Measurements from ENCODE around the gene TSEN34.

The TSEN34 gene

DNA sequence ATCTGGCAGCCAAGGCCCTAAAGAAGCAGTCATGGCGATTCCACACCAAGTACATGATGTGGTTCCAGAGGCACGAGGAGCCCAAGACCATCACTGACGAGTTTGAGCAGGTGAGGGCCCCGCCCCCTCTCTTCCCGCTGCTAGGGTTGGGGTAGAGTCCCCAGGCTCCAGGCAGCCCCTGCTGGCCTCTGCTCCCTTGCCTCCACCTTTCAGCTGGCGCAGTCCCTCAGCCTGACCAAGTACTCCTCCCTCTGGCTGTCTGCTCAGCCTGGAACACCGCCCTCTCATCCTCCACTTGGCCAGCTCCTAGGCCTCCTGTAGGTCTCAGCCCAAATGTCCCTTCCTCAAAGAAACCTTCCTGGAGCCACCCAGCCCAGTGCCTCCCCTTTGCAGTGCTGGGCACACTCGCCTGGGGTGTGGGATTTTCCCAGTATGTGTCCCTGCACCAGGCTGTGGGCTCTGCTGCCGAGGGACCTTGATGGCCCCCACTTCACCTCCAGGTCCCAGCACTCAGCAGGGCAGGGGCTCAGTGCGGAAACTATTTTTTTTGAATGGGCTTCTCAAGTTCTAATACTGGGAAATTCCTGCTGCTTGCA is 37.3 kb upstream of the TSEN34 start:
- Histone ChIP-seq H3K27ac (no peak overlapping the region), H3K4me3 (no peak overlapping the region), H3K36me3 (peaks cover 54 to 95% (median 94%) of the 10 kb centered on the region in 3 donors), H3K9me3 (no peaks in the 10 kb centered on the region), H3K4me1 (peaks cover 0 to 11% (median 8%) of the 10 kb centered on the region in 4 donors), H3K27me3 (no peaks in the 10 kb centered on the region)
- TF ChIP-seq, protein P1, sequence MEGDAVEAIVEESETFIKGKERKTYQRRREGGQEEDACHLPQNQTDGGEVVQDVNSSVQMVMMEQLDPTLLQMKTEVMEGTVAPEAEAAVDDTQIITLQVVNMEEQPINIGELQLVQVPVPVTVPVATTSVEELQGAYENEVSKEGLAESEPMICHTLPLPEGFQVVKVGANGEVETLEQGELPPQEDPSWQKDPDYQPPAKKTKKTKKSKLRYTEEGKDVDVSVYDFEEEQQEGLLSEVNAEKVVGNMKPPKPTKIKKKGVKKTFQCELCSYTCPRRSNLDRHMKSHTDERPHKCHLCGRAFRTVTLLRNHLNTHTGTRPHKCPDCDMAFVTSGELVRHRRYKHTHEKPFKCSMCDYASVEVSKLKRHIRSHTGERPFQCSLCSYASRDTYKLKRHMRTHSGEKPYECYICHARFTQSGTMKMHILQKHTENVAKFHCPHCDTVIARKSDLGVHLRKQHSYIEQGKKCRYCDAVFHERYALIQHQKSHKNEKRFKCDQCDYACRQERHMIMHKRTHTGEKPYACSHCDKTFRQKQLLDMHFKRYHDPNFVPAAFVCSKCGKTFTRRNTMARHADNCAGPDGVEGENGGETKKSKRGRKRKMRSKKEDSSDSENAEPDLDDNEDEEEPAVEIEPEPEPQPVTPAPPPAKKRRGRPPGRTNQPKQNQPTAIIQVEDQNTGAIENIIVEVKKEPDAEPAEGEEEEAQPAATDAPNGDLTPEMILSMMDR (IDR thresholded peaks at IDR 0.05), result no peak
- DNase-seq, result no peak
- intact Hi-C loops (cut with DNase I; ENCODE audit: low total_unique reads), result no loop called here

DNA sequence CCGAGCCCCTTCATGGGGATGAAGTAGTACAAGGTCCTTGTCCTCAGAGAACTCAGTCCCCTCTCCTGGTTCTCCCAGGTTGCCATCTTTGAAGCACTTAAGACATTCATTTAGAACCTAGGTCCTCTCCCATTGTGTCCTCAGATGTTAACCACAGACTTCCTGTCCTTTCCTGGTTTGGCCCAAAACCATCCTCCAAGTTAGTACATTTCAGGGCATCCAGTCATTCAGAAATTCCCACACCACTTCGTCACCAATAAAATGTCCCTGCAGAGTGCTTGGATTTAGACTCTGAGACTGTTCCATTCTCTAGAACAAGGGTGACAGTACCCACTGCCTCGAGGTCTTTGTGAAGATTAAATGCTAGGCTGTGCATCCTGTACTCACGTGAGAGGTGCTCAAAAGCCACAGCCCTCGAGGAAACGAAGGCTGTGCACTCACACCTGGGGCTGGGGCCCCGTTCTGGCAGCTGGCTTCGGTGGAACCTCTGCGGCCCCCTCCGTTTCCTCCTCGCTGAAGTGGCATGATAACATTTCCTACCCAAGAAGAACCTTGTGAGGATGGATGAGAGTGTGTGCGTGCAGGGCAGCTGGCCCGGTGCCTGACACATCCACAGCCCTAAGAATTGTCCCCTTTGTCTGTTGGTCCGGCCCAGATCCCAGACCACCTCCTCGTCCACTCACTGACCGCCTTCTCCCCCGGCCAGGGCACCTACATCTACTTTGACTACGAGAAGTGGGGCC is 36.3 kb upstream of the TSEN34 start:
- Histone ChIP-seq H3K4me3 (no peak overlapping the region), H3K9me3 (no peaks in the 10 kb centered on the region), H3K36me3 (peaks cover 48 to 86% (median 84%) of the 10 kb centered on the region in 3 donors), H3K27me3 (no peaks in the 10 kb centered on the region), H3K27ac (no peak overlapping the region), H3K4me1 (peaks cover 0 to 13% (median 10%) of the 10 kb centered on the region in 4 donors)
- no peak for DNase-seq
- TF ChIP-seq, protein P1 (IDR thresholded peaks at IDR 0.05), result no peak
- intact Hi-C loops (cut with DNase I; ENCODE audit: low total_unique reads), result no loop called here

DNA sequence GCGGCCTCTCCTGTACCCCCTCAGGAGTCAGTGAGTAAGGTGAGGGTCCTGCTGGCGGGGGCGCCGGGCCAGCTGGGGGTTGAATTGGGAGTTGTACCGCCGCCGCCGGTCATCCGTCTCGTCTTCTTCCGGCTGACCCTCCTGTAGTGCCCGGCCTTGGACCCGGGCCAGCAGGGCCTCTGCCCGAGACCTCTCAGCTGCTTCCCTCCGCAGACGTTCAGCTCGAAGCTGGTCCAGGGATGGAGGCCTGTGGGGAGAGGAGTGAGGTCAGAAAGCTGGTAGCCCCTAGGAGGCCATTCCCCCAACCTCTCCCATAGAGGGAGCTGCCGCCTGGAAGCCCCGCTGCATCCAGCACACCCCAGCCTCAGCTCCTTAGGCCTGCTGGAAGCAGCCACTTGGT is 35.4 kb upstream of the TSEN34 start:
- no peak for DNase-seq
- TF ChIP-seq, protein P1 (IDR thresholded peaks at IDR 0.05), result no peak
- intact Hi-C loops (cut with DNase I; ENCODE audit: low total_unique reads), result no loop called here
- Histone ChIP-seq H3K4me1 (peaks cover 0 to 20% (median 17%) of the 10 kb centered on the region in 4 donors), H3K9me3 (no peaks in the 10 kb centered on the region), H3K36me3 (peaks cover 48 to 77% (median 75%) of the 10 kb centered on the region in 3 donors), H3K27me3 (no peaks in the 10 kb centered on the region), H3K4me3 (no peak overlapping the region), H3K27ac (no peak overlapping the region)

DNA sequence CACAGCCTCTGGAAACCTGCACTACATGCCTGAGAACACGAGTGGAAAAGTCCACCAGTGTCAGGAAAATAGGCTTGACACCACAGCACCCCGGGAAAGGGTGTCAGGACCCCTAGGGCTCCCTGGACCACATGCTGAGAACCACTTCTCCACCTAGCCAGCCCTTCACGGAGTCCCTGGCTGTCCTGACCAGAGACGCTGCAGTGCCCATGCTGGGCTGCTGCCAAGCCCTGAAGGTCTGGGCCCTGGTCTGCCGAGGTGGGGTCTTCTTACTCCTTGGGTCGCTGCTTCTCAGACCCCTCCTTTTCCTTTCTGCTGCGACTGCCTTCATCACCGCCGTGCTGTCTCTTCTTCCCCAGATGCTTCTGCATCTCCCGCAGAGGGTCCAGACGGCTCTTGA is 34.6 kb upstream of the TSEN34 start:
- Histone ChIP-seq H3K9me3 (no peaks in the 10 kb centered on the region), H3K36me3 (peaks cover 48 to 69% (median 67%) of the 10 kb centered on the region in 3 donors), H3K4me3 (no peak overlapping the region), H3K4me1 (peaks cover 0 to 27% (median 21%) of the 10 kb centered on the region in 4 donors), H3K27me3 (no peaks in the 10 kb centered on the region), H3K27ac (no peak overlapping the region)
- DNase-seq, result no peak
- intact Hi-C loops (cut with DNase I; ENCODE audit: low total_unique reads), result no loop called here
- TF ChIP-seq, protein P1 (IDR thresholded peaks at IDR 0.05), result no peak

DNA sequence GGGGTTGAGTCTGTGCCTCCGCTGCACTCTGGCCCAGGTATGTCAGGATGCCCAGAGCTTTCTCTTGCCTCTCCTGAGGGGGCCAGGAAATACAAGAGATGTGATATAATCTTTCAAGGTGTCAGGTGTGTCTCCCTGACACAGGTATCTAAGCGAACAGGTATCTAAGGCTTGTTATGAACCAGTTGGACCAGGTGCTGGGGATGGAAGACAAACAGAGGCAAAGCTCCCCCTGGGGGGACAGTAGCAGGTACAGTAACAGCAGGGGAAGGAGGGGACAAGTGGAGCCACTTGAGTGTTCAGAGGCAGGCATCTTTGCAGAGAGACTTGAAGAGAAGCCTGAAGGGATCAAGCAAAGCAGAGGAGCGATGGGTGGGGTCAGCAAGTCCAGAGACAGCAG is 34.2 kb upstream of the TSEN34 start:
- H3K36me3 ChIP-seq, result peaks cover 45 to 64% (median 62%) of the 10 kb centered on the region in 3 donors

More for the DNA sequence above, 34.2 kb upstream of the TSEN34 start:
- Histone ChIP-seq H3K4me1 (peaks cover 0 to 30% (median 22%) of the 10 kb centered on the region in 4 donors), H3K27ac (no peak overlapping the region), H3K27me3 (no peaks in the 10 kb centered on the region), H3K9me3 (no peaks in the 10 kb centered on the region), H3K4me3 (no peak overlapping the region)
- intact Hi-C loops (cut with DNase I; ENCODE audit: low total_unique reads), result no loop called here
- no peak for DNase-seq
- TF ChIP-seq, protein P1 (IDR thresholded peaks at IDR 0.05), result no peak
